MG63 (cell line): Measurements from ENCODE around the gene SDHAF1. TPM values are rescaled to one million over a fixed set of nuclear protein-coding genes. Genes with fewer than 3 reads are reported as not detected.

Source experiments
- DNase-seq: peaks from one replicate; pipeline ENCODE4 v3.0.0-alpha.2; 2020
- H3K27me3 ChIP-seq: fragments of 250-450 bp; sonication (Bioruptor Pico); 2 replicates; pipeline ENCODE4 v1.5.1; 2020; ENCODE audit warnings: mild to moderate bottlenecking, moderate library complexity
- H3K36me3 ChIP-seq: fragments of 250-450 bp; sonication (Bioruptor Pico); 2 replicates; pipeline ENCODE4 v1.5.1; 2020; ENCODE audit warnings: mild to moderate bottlenecking, moderate library complexity
- H3K4me3 ChIP-seq: fragments of 250-450 bp; sonication (Bioruptor Pico); 2 replicates; pipeline ENCODE4 v1.5.1; 2020; ENCODE audit warnings: mild to moderate bottlenecking, moderate library complexity
- H3K9me3 ChIP-seq: fragments of 250-450 bp; sonication (Bioruptor Pico); 2 replicates; pipeline ENCODE4 v1.5.1; 2020; ENCODE audit warnings: mild to moderate bottlenecking, moderate library complexity
- total RNA-seq: library from RNA; depleted of rRNA; stranded (reverse); fragments of >200 nt; shearing (Covaris generic); gene quantifications from 2 replicates; pipeline ENCODE4 v1.2.3, GENCODE V29; 2014; ENCODE audit warnings: low replicate concordance

Gene SDHAF1
- total RNA-seq, 1 experiment from 2014 or later, result 46.1 TPM

GRCh38 chr19:36006955-36007354, 12.0 kb downstream of the SDHAF1 start:
- no peaks in the 10 kb centered on the region for H3K9me3 ChIP-seq
- H3K4me3 ChIP-seq, result no peak overlapping the region
- H3K27me3 ChIP-seq, result no peaks in the 10 kb centered on the region
- H3K36me3 ChIP-seq, result no peaks in the 10 kb centered on the region
- DNase-seq, result no peak

- DNase-seq, result no peak
- H3K27me3 ChIP-seq, result no peaks in the 10 kb centered on the region
- no peaks in the 10 kb centered on the region for H3K36me3 ChIP-seq
- no peaks in the 10 kb centered on the region for H3K9me3 ChIP-seq
- H3K4me3 ChIP-seq, result peak within 1 kb of the TSS; percentile 34
Observed at GRCh38 chr19:36008336-36008978, 13.5 kb downstream of the SDHAF1 start, which contains the start of gene SYNE4. Gene SYNE4, minus strand, starts transcription at chr19:36008813. Its CDS starts 132 bp downstream, at chr19:36008681.

GRCh38 chr19:36009220-36009619, 14.2 kb downstream of the SDHAF1 start:
- peak overlapping the region; percentile 34 for H3K4me3 ChIP-seq
- peak; percentile 77 for DNase-seq

DNA sequence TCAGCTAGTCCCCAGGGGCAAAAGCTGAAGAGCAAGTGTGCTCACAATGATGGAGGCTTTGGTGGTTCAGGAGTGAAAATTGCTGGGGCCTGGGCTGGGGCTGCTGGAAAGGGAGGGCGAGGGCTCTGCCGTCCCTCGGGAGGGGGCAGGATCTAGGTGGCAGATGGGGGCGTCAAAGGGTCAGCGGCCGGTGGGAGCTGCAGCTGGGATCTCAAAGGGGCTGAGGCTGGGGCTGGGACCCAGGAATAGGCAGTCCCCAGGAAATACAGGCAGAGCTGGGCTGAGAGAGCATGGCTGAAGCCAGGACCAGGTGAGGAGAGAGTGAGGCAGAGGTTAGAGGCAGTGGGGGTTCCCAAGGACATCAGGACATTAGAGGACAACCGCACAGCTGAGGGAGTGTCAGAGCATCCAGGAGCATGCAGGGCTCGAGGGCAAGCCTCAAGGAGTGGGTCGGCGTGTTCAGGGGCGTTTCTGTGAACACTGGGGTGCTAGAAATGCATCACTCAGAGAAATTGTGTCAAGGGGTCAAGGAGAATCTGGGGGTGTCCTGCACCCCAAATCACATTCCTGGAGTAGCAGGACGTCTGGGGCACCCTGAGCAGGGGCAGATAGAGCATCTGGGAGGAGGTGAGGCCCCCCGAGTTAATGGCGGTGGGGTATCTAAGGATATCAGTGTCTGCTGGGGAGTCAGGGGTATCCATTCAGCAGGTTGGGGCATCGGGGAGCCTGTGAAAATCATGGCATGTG, 14.8 kb downstream of the SDHAF1 start:
- no peak for DNase-seq
- Histone ChIP-seq H3K36me3 (peaks cover 3% of the 10 kb centered on the region; the same call in 1 of the 2 replicates), H3K27me3 (no peaks in the 10 kb centered on the region), H3K9me3 (no peaks in the 10 kb centered on the region), H3K4me3 (peak overlapping the region; percentile 25)

More at GRCh38 chr19:36009220-36009619, 14.2 kb downstream of the SDHAF1 start:
- Histone ChIP-seq H3K27me3 (no peaks in the 10 kb centered on the region), H3K9me3 (no peaks in the 10 kb centered on the region), H3K36me3 (peaks cover 3% of the 10 kb centered on the region; the same call in 1 of the 2 replicates)

GRCh38 chr19:36010402-36010801, 15.4 kb downstream of the SDHAF1 start:
- H3K36me3 ChIP-seq, result peaks cover 3% of the 10 kb centered on the region; the same call in 1 of the 2 replicates
- no peaks in the 10 kb centered on the region for H3K9me3 ChIP-seq
- H3K27me3 ChIP-seq, result no peaks in the 10 kb centered on the region
- no peak for DNase-seq
- no peak overlapping the region for H3K4me3 ChIP-seq

GRCh38 chr19:36013280-36014011, 18.5 kb downstream of the SDHAF1 start:
- no peaks in the 10 kb centered on the region for H3K27me3 ChIP-seq
- DNase-seq, result no peak
- H3K9me3 ChIP-seq, result no peaks in the 10 kb centered on the region
- peaks cover 3% of the 10 kb centered on the region; the same call in 1 of the 2 replicates for H3K36me3 ChIP-seq
- H3K4me3 ChIP-seq, result peak overlapping the region; percentile 90

GRCh38 chr19:36014012-36014924, 19.3 kb downstream of the SDHAF1 start, which contains the start of gene ALKBH6:
Gene ALKBH6, minus strand, starts transcription at chr19:36014213. Its CDS starts 816 bp downstream, at chr19:36013397.
- Histone ChIP-seq H3K4me3 (peak within 1 kb of the TSS; percentile 90), H3K9me3 (no peaks in the 10 kb centered on the region), H3K27me3 (no peaks in the 10 kb centered on the region), H3K36me3 (peaks cover 3% of the 10 kb centered on the region; the same call in 1 of the 2 replicates)
- peak; percentile 100 for DNase-seq

- Histone ChIP-seq H3K27me3 (no peaks in the 10 kb centered on the region), H3K9me3 (no peaks in the 10 kb centered on the region), H3K4me3 (no peak overlapping the region), H3K36me3 (peaks cover 5% of the 10 kb centered on the region)
- no peak for DNase-seq
Observed at GRCh38 chr19:36019061-36019670, 24.2 kb downstream of the SDHAF1 start.

GRCh38 chr19:36023432-36023831, 28.4 kb downstream of the SDHAF1 start:
- Histone ChIP-seq H3K36me3 (peaks cover 5% of the 10 kb centered on the region), H3K4me3 (no peak overlapping the region), H3K9me3 (no peaks in the 10 kb centered on the region), H3K27me3 (no peaks in the 10 kb centered on the region)
- DNase-seq, result no peak

DNA sequence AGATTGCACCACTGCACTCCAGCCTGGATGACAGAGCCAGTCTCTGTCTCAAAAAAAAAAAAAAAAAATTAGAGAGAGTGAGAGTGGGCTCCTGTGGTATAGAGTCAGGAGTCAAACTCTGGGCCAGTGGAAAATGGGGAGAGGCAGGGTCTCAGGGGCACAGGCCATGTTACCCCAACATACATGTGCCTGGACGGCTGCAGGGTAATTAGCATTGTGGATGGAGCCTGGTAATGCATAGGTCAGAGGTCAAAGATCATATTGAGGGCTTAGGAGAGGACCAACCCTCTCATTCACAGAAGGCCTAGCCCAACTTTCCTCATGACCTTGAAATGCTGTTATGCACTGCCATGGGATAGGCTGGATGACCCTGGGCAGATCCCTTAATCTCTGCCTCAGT, 30.6 kb downstream of the SDHAF1 start:
- Histone ChIP-seq H3K4me3 (no peak overlapping the region), H3K36me3 (peaks cover 5% of the 10 kb centered on the region), H3K9me3 (no peaks in the 10 kb centered on the region), H3K27me3 (no peaks in the 10 kb centered on the region)
- no peak for DNase-seq

GRCh38 chr19:36026091-36026876, 31.3 kb downstream of the SDHAF1 start:
- H3K4me3 ChIP-seq, result no peak overlapping the region
- no peaks in the 10 kb centered on the region for H3K9me3 ChIP-seq
- no peaks in the 10 kb centered on the region for H3K27me3 ChIP-seq
- DNase-seq, result no peak
- peaks cover 1% of the 10 kb centered on the region; the same call in 1 of the 2 replicates for H3K36me3 ChIP-seq

- H3K36me3 ChIP-seq, result no peaks in the 10 kb centered on the region; the same call in 1 of the 2 replicates
- no peak for DNase-seq
- H3K4me3 ChIP-seq, result no peak overlapping the region
- no peaks in the 10 kb centered on the region for H3K9me3 ChIP-seq
- H3K27me3 ChIP-seq, result no peaks in the 10 kb centered on the region
Observed at GRCh38 chr19:36027696-36028095, 32.7 kb downstream of the SDHAF1 start.

DNA sequence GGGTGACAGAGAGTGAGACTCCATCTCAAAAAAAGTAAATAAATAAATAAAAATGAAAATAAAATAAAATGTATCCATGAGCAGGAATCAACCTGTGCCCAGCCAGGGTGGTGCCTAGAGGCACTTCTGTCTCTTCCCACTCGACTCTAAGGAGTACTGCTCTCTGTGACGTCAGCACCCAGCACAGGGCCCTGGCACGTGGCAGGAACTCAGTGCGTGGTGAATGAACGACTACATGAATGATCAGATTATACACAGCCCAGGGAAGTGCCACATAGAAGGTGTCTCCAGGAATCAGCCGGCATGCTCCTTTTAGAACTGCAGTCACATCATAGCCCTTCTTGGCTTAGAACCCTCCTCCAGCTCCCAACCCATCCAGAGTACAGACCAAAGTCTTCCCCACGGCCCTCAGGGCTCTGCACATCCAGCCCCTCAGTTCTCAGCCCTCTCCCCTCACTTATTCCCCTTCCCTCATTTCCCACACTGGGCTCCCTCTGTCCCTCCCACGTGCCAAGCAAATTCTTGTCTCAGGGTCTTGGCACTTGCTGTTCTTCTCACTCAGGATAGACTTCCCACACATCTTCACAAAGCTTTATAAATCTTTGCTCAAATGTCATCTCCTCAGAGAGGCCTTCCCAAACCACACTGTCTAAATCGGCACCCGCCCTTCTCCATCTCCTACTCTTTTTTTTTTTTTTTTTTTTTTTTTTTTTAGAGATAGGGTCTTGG, 33.5 kb downstream of the SDHAF1 start:
- no peak for DNase-seq
- H3K9me3 ChIP-seq, result no peaks in the 10 kb centered on the region
- no peaks in the 10 kb centered on the region for H3K27me3 ChIP-seq
- H3K36me3 ChIP-seq, result no peaks in the 10 kb centered on the region; the same call in 1 of the 2 replicates
- no peak overlapping the region for H3K4me3 ChIP-seq
